Keratinocyte (primary cell): ENCODE results near the gene KRT77. TPM values are rescaled to one million over a fixed set of nuclear protein-coding genes. Genes with fewer than 3 reads are reported as not detected.

Experiments used
- DNase-seq: peaks from one replicate; pipeline ENCODE4 v3.0.0-alpha.2; 2011; ENCODE audit warnings: low read depth, missing footprints, low spot score
- FAIRE-seq: peaks from 2 replicates; lab custom pipeline; 2011; peaks lifted over from hg19 to GRCh38; lab: Jason Lieb, UNC
- H2AFZ ChIP-seq: 2 replicates; pipeline ENCODE4 v1.6.0; 2012; ENCODE audit warnings: low read length, control low read depth, inconsistent platforms; ENCODE audit not compliant: control insufficient read depth
- H3K27ac ChIP-seq: 2 replicates; pipeline ENCODE4 v1.5.1; 2011; ENCODE audit warnings: low read length; ENCODE audit not compliant: control insufficient read depth, insufficient read depth
- H3K27me3 ChIP-seq: 3 replicates; pipeline ENCODE4 v1.6.0; 2011; ENCODE audit warnings: low read length; ENCODE audit not compliant: control insufficient read depth, insufficient read depth; ENCODE audit errors: extremely low read depth
- H3K36me3 ChIP-seq, 2 experiments: 2 replicates in 1 of 2; 3 replicates in 1 of 2; pipeline ENCODE4 v1.5.1; 2011; ENCODE audit warnings: low read length in 2 of 2, mild to moderate bottlenecking in 1 of 2; ENCODE audit not compliant: control insufficient read depth in 2 of 2, insufficient read depth in 2 of 2; ENCODE audit errors: extremely low read depth in 1 of 2
- H3K4me1 ChIP-seq: 3 replicates; pipeline ENCODE4 v1.5.1; 2011; ENCODE audit warnings: low read length; ENCODE audit not compliant: control insufficient read depth, insufficient read depth; ENCODE audit errors: extremely low read depth
- H3K4me2 ChIP-seq: 3 replicates; pipeline ENCODE4 v1.6.0; 2011; ENCODE audit warnings: low read depth, low read length; ENCODE audit not compliant: control insufficient read depth, insufficient read depth; ENCODE audit errors: extremely low read depth
- H3K4me3 ChIP-seq, 3 experiments: fragments of 200-600 bp in 1 of 3; sonication (generic) in 1 of 3; 2 replicates in 2 of 3; 3 replicates in 1 of 3; pipeline ENCODE4 v1.5.1; 2011 to 2016; ENCODE audit warnings: low read length in 3 of 3, mild to moderate bottlenecking in 3 of 3, control low read depth in 2 of 3, inconsistent platforms in 1 of 3, low read depth in 1 of 3, mixed read lengths in 1 of 3, mixed run types in 1 of 3, moderate library complexity in 1 of 3; ENCODE audit not compliant: control insufficient read depth in 2 of 3, insufficient read depth in 2 of 3; ENCODE audit errors: extremely low read depth in 1 of 3
- H3K79me2 ChIP-seq: 2 replicates; pipeline ENCODE4 v1.6.0; 2012; ENCODE audit warnings: low read length; ENCODE audit not compliant: control insufficient read depth, insufficient read depth
- H3K9ac ChIP-seq: 3 replicates; pipeline ENCODE4 v1.6.0; 2011; ENCODE audit warnings: low read length; ENCODE audit not compliant: control insufficient read depth, insufficient read depth; ENCODE audit errors: extremely low read depth
- H3K9me1 ChIP-seq: 3 replicates; pipeline ENCODE4 v1.6.0; 2011; ENCODE audit warnings: low read length; ENCODE audit not compliant: control insufficient read depth, insufficient read depth; ENCODE audit errors: extremely low read depth
- H3K9me3 ChIP-seq: 2 replicates; pipeline ENCODE4 v1.5.1; 2012; ENCODE audit warnings: low read depth, low read length; ENCODE audit not compliant: control insufficient read depth
- H4K20me1 ChIP-seq: 3 replicates; pipeline ENCODE4 v1.6.0; 2011; ENCODE audit warnings: low read length; ENCODE audit not compliant: control insufficient read depth, insufficient read depth; ENCODE audit errors: extremely low read depth
- EZH2 ChIP-seq: IDR thresholded peaks from one replicate; pipeline ENCODE4 v1.6.1; 2012; ENCODE audit warnings: inconsistent platforms, mild to moderate bottlenecking, low read length, moderate library complexity
- dilution Hi-C: fragments of 300-500 bp; cut with MboI; formaldehyde crosslinking; loops from one replicate; pipeline ENCODE4 v1.7.0; 2020; ENCODE audit warnings: low sequenced_read_pairs; ENCODE audit not compliant: extremely low pct_ligation_motif_present
- polyA plus RNA-seq, 5 experiments: library from polyadenylated mRNA; depleted of rRNA in 3 of 5; stranded (reverse) in 3 of 5; stranded (forward) in 1 of 5; unstranded in 1 of 5; fragments of >200 nt; gene quantifications; 1 replicate in 1 of 5; 2 replicates in 3 of 5; 3 replicates in 1 of 5; pipeline versions ENCODE4 v1.2.1 to v1.2.3, GENCODE V29; 2011 to 2012; ENCODE audit warnings: missing spikeins in 2 of 5, low read depth in 1 of 5, low replicate concordance in 1 of 5
- TF ChIP-seq, protein P1 (sequence below), 3 experiments: IDR thresholded peaks in 1 of 3; conservative IDR thresholded peaks in 1 of 3; optimal IDR thresholded peaks in 1 of 3; 2 replicates in 2 of 3; 3 replicates in 1 of 3; pipeline versions ENCODE3 to v1.5.1; 2011; ENCODE audit warnings: low read length in 3 of 3, mild to moderate bottlenecking in 3 of 3, moderate library complexity in 2 of 3, control low read depth in 1 of 3, inconsistent platforms in 1 of 3; ENCODE audit not compliant: insufficient read depth in 2 of 3; ENCODE audit errors: extremely low read depth in 1 of 3

The KRT77 gene
- polyA plus RNA-seq, 1 donor (not counting 4 experiments of a cell fraction or from before 2014, with no cell fraction given) = 1.3 TPM

DNA sequence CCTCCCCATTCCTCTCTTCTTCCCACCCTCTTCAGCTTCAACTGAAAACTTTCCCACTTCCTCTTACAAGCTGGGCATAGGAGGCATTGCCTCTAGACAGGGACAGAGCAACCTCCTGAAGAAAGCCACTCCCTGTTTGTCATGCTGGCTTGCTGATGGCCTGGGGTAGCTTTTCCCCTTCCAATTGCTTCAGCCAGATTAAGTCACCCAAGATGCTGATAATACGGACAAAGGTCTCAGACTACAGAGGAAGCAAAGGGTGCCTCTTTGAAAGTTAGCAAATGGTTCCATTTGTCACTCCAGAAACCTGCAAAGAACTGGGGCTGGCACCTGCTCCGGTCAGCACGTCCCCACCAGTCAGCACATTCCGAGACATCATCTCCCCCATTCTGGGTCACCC is 57.3 kb downstream of the KRT77 start:
- DNase-seq (no peak), FAIRE-seq (no peak)
- dilution Hi-C loops = no loop called here
- Histone ChIP-seq H3K79me2 (no peaks in the 10 kb centered on the region), H3K4me2 (no peak overlapping the region), H3K27ac (no peak overlapping the region), H3K36me3 (no peaks in the 10 kb centered on the region), H3K4me3 (no peak overlapping the region), H3K9me1 (no peaks in the 10 kb centered on the region), H3K9ac (no peak overlapping the region), H3K27me3 (peaks cover 14% of the 10 kb centered on the region), H3K9me3 (no peaks in the 10 kb centered on the region), H2AFZ (no peak overlapping the region), H3K4me1 (peaks cover 4% of the 10 kb centered on the region), H4K20me1 (no peaks in the 10 kb centered on the region)
- TF ChIP-seq, protein P1, sequence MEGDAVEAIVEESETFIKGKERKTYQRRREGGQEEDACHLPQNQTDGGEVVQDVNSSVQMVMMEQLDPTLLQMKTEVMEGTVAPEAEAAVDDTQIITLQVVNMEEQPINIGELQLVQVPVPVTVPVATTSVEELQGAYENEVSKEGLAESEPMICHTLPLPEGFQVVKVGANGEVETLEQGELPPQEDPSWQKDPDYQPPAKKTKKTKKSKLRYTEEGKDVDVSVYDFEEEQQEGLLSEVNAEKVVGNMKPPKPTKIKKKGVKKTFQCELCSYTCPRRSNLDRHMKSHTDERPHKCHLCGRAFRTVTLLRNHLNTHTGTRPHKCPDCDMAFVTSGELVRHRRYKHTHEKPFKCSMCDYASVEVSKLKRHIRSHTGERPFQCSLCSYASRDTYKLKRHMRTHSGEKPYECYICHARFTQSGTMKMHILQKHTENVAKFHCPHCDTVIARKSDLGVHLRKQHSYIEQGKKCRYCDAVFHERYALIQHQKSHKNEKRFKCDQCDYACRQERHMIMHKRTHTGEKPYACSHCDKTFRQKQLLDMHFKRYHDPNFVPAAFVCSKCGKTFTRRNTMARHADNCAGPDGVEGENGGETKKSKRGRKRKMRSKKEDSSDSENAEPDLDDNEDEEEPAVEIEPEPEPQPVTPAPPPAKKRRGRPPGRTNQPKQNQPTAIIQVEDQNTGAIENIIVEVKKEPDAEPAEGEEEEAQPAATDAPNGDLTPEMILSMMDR (optimal IDR thresholded peaks at IDR 0.05 in 1 of 3, IDR thresholded peaks at IDR 0.05 in 1 of 3, conservative IDR thresholded peaks at IDR 0.05 in 1 of 3; ENCODE audit: extremely low read depth in 1 of 3, insufficient read depth in 2 of 3, low read length in 3 of 3) = no peak
- TF ChIP-seq EZH2 = no peak

DNA sequence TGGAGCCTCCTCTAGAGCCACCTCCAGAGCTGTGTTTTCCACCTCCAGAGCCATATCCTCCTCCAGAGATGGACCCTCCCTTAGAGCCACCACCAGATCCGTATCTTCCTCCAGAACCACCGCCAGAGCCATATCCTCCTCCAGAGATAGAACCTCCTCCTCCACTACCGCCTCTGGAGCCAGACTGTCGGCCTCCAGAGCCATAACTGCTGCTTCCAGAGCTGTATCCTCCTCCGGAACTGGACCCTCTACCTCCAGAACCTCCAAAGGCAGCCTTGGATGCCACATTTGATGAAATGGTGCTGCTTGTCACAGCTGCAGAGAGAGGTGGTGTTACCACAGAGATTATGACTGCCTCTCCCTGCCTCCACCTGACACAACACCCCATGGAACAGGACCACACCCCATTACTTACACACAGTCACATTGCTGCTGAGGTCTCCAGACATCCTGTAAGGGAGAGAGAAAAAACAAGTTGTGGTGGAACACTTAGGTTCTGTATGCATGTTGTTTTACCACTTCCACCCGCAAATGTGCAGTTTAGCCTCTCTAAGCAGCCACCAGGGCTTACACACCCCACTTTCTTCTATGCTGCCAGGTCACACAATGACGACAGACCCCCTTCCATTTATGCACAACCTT is 58.1 kb downstream of the KRT77 start:
- Histone ChIP-seq H3K4me2 (no peak overlapping the region), H2AFZ (no peak overlapping the region), H3K27ac (no peak overlapping the region), H3K9me3 (no peaks in the 10 kb centered on the region), H3K4me3 (no peak overlapping the region), H3K36me3 (no peaks in the 10 kb centered on the region), H3K27me3 (peaks cover 12% of the 10 kb centered on the region), H3K4me1 (no peaks in the 10 kb centered on the region), H3K79me2 (no peaks in the 10 kb centered on the region), H3K9ac (no peak overlapping the region), H4K20me1 (no peaks in the 10 kb centered on the region), H3K9me1 (no peaks in the 10 kb centered on the region)
- DNase-seq (no peak), FAIRE-seq (no peak)
- TF ChIP-seq, protein P1 (optimal IDR thresholded peaks at IDR 0.05 in 1 of 3, IDR thresholded peaks at IDR 0.05 in 1 of 3, conservative IDR thresholded peaks at IDR 0.05 in 1 of 3; ENCODE audit: extremely low read depth in 1 of 3, insufficient read depth in 2 of 3, low read length in 3 of 3) = no peak
- TF ChIP-seq EZH2 = no peak
- dilution Hi-C loops = no loop called here
